Measurements from ENCODE around the gene PODNL1. TPM values are rescaled to one million over a fixed set of nuclear protein-coding genes. Genes with fewer than 3 reads are reported as not detected.
A peak's percentile ranks its signal among the peaks of the same experiment; 100 is the strongest.

PODNL1 gene
- total RNA-seq, 1 experiment from 2014 or later = 6.4 TPM

- H3K36me3 ChIP-seq (ENCODE audit: low read depth) = no peaks in the 10 kb centered on the region
- BruUV-seq (replicated peaks) = no TSS peak
- ChIA-PET POLR2A (ENCODE audit: unreplicated experiment) (interaction anchor here (0.7 kb wide), 1 partner anchor 109 kb away, joined by 3 read pairs; no protein-coding TSS in a partner anchor), CTCF (no interaction called here)
- no peak overlapping the region for H3K4me2 ChIP-seq
- H2AFZ ChIP-seq = no peak overlapping the region
- intact Hi-C loops (cut with micrococcal nuclease; ENCODE audit: unreplicated experiment) = no loop called here
- TF ChIP-seq EZH2 (IDR thresholded peaks at IDR 0.05; ENCODE audit: low read depth) = no peak
- TF ChIP-seq CTCF (conservative IDR thresholded peaks at IDR 0.05) = no peak
- no peaks in the 10 kb centered on the region for H3K9me2 ChIP-seq (ENCODE audit: insufficient read depth)
- H3K4me1 ChIP-seq (replicated peaks; ENCODE audit: insufficient read depth) = peaks cover 37% of the 10 kb centered on the region
- DNase-seq = no peak
- no peaks in the 10 kb centered on the region for H4K20me1 ChIP-seq (ENCODE audit: insufficient read depth)
- H3K79me2 ChIP-seq (ENCODE audit: low read depth) = no peaks in the 10 kb centered on the region
- H3K9me3 ChIP-seq (ENCODE audit: insufficient read depth, low read depth) = no peaks in the 10 kb centered on the region
- peaks cover 25% of the 10 kb centered on the region for H3F3A ChIP-seq (ENCODE audit: insufficient read depth, low read depth)
- no peak overlapping the region for H3K27ac ChIP-seq
- no peaks in the 10 kb centered on the region for H3K27me3 ChIP-seq (ENCODE audit: insufficient read depth, low read depth)
- no peak overlapping the region for H3K4me3 ChIP-seq
Measured at GRCh38 chr19:13888281-13888680, 49.9 kb downstream of the PODNL1 start.

- no peak overlapping the region for H3K27ac ChIP-seq
- no peak overlapping the region for H2AFZ ChIP-seq
Measured at GRCh38 chr19:13887517-13887916, 50.7 kb downstream of the PODNL1 start.

GRCh38 chr19:13887018-13887436 lies 51.2 kb downstream of the PODNL1 start:
- intact Hi-C loops (cut with micrococcal nuclease; ENCODE audit: unreplicated experiment) = no loop called here
- H3K4me2 ChIP-seq = peak overlapping the region; percentile 9
- no peak overlapping the region for H3K4me3 ChIP-seq

More at GRCh38 chr19:13887517-13887916, 50.7 kb downstream of the PODNL1 start:
- Histone ChIP-seq H3K27me3 (ENCODE audit: insufficient read depth, low read depth) (no peaks in the 10 kb centered on the region), H3K4me1 (replicated peaks; ENCODE audit: insufficient read depth) (peaks cover 29% of the 10 kb centered on the region), H4K20me1 (ENCODE audit: insufficient read depth) (no peaks in the 10 kb centered on the region), H3F3A (ENCODE audit: insufficient read depth, low read depth) (peaks cover 17% of the 10 kb centered on the region), H3K79me2 (ENCODE audit: low read depth) (no peaks in the 10 kb centered on the region), H3K9me3 (ENCODE audit: insufficient read depth, low read depth) (no peaks in the 10 kb centered on the region), H3K4me3 (no peak overlapping the region), H3K36me3 (ENCODE audit: low read depth) (no peaks in the 10 kb centered on the region), H3K4me2 (peak overlapping the region; percentile 9), H3K9me2 (ENCODE audit: insufficient read depth) (no peaks in the 10 kb centered on the region)
- no TSS peak for BruUV-seq (replicated peaks)
- TF ChIP-seq CTCF (conservative IDR thresholded peaks at IDR 0.05) (no peak), EZH2 (IDR thresholded peaks at IDR 0.05; ENCODE audit: low read depth) (no peak)
- ChIA-PET POLR2A (ENCODE audit: unreplicated experiment) (no interaction called here), CTCF (no interaction called here)
- intact Hi-C loops (cut with micrococcal nuclease; ENCODE audit: unreplicated experiment) = no loop called here
- peak in 1 of 2 experiments; percentile 67 for DNase-seq

More at GRCh38 chr19:13887018-13887436, 51.2 kb downstream of the PODNL1 start:
- POLR2A ChIA-PET (ENCODE audit: unreplicated experiment) = interaction anchor here (0.6 to 0.7 kb wide), 2 partner anchors 175 to 250 kb away, joined by 4 read pairs; partner anchors contain the start of gene ASF1B
- Histone ChIP-seq H4K20me1 (ENCODE audit: insufficient read depth) (no peaks in the 10 kb centered on the region), H3K27me3 (ENCODE audit: insufficient read depth, low read depth) (no peaks in the 10 kb centered on the region), H3K79me2 (ENCODE audit: low read depth) (no peaks in the 10 kb centered on the region), H3K9me3 (ENCODE audit: insufficient read depth, low read depth) (no peaks in the 10 kb centered on the region), H3F3A (ENCODE audit: insufficient read depth, low read depth) (peaks cover 13% of the 10 kb centered on the region), H3K27ac (no peak overlapping the region), H3K9me2 (ENCODE audit: insufficient read depth) (no peaks in the 10 kb centered on the region), H3K36me3 (ENCODE audit: low read depth) (no peaks in the 10 kb centered on the region), H3K4me1 (replicated peaks; ENCODE audit: insufficient read depth) (peaks cover 24% of the 10 kb centered on the region), H2AFZ (no peak overlapping the region)
- TF ChIP-seq EZH2 (IDR thresholded peaks at IDR 0.05; ENCODE audit: low read depth) (no peak), CTCF (conservative IDR thresholded peaks at IDR 0.05) (no peak)
- BruUV-seq (replicated peaks) = no TSS peak
- CTCF ChIA-PET = interaction anchor here (0.5 kb wide), 1 partner anchor 15 kb away, joined by 7 read pairs; no protein-coding TSS in a partner anchor
- no peak for DNase-seq
